ENCODE measurements around the gene SAMD3. TPM values are rescaled to one million over a fixed set of nuclear protein-coding genes. Genes with fewer than 3 reads are reported as not detected.
"Not testable (repeated sequence)": the region's sequence is repeated elsewhere in the genome, so short reads cannot be mapped to it uniquely, and the experiment has no call there.

SAMD3 gene
- total and polyA plus RNA-seq, 2 experiments from 2014 or later: 0.32 to 0.73 TPM

DNA sequence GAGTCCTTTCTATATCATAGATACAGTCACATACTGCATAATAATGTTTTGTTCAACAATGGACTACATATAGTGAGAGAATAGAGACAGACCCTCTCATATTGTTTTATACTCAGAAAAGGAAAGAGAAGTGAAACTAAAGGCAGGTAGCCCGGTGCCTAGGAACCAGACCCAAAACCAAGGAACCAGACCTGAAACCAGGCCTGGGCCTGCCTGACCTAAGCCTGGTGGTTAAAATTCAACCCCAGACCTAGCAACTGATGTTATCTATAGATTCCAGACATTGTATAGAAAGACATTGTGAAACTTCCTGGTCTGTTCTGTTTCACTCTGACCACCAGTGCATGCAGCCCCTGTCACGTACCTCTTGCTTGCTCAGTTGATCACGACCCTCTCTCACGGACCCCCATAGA lies 37.3 kb upstream of the SAMD3 start:
- H3K4me2 ChIP-seq (ENCODE audit: unreplicated experiment); H3K27me3 ChIP-seq (replicated peaks; ENCODE audit: insufficient read depth); H3K9ac ChIP-seq; H3F3A ChIP-seq (ENCODE audit: insufficient read depth); H3K4me3 ChIP-seq; H3K9me3 ChIP-seq (ENCODE audit: low read depth); DNase-seq; H3K9me2 ChIP-seq (ENCODE audit: insufficient read depth); in situ Hi-C loops (cut with MboI); H3K4me1 ChIP-seq (ENCODE audit: insufficient read depth); H3K79me2 ChIP-seq (ENCODE audit: insufficient read depth); H4K20me1 ChIP-seq (ENCODE audit: insufficient read depth); H3K27ac ChIP-seq; H3K36me3 ChIP-seq (ENCODE audit: low read depth); H2AFZ ChIP-seq: not testable (repeated sequence)
- WGBS, 2 experiments (ENCODE audit: low coverage in 1 of 2, low lambda C conversion rate in 2 of 2, missing lambda C conversion rate in 2 of 2): 69 to 76% methylated on average over 4 of the region's 4 CpGs

GRCh38 chr6:130259557-130259956 lies 36.8 kb upstream of the SAMD3 start:
- no peak overlapping the region for H3K9ac ChIP-seq
- H3K27ac ChIP-seq: no peak overlapping the region
- H3K36me3 ChIP-seq (ENCODE audit: low read depth): no peaks in the 10 kb centered on the region
- H3K79me2 ChIP-seq (ENCODE audit: insufficient read depth): no peaks in the 10 kb centered on the region
- H3K4me2 ChIP-seq (ENCODE audit: unreplicated experiment): no peak overlapping the region
- no peaks in the 10 kb centered on the region for H3K4me1 ChIP-seq (ENCODE audit: insufficient read depth)
- no peaks in the 10 kb centered on the region for H3K27me3 ChIP-seq (replicated peaks; ENCODE audit: insufficient read depth)
- TF ChIP-seq EZH2 (IDR thresholded peaks at IDR 0.05; ENCODE audit: insufficient read depth, poor library complexity, severe bottlenecking) (no peak), EZH2phosphoT487 (IDR thresholded peaks at IDR 0.05; ENCODE audit: insufficient read depth, low read depth) (no peak)
- H3K9me3 ChIP-seq (ENCODE audit: low read depth): no peaks in the 10 kb centered on the region
- DNase-seq: no peak
- H3K4me3 ChIP-seq: no peak overlapping the region
- WGBS, 2 experiments (ENCODE audit: low coverage in 1 of 2, low lambda C conversion rate in 2 of 2, missing lambda C conversion rate in 2 of 2): 85 to 94% methylated on average over 2 of the region's 2 CpGs
- H3F3A ChIP-seq (ENCODE audit: insufficient read depth): no peaks in the 10 kb centered on the region
- no peaks in the 10 kb centered on the region for H4K20me1 ChIP-seq (ENCODE audit: insufficient read depth)
- no peaks in the 10 kb centered on the region for H3K9me2 ChIP-seq (ENCODE audit: insufficient read depth)
- no peak overlapping the region for H2AFZ ChIP-seq
- in situ Hi-C loops (cut with MboI): no loop called here

DNA sequence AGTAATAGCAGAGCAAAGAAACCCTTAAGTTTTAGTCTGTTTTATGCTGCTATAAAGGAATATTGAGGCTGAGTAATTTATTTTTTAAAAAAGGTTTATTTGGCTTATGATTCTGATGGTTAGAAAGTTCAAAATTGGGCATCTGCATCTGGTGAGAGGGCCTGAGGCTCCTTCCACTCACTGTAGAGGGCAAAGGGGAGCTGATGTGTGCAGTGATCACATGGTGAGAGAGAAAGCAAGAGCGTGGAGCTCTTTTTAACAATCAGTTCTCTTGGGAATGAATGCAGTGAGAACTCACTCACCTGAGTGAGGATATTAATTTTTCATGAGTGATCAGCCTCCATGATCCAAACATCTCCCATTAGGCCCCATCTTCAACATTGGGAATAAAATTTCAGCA lies 36.4 kb upstream of the SAMD3 start:
- H3K4me1 ChIP-seq (ENCODE audit: insufficient read depth): no peaks in the 10 kb centered on the region
- no peaks in the 10 kb centered on the region for H3F3A ChIP-seq (ENCODE audit: insufficient read depth)
- no peak overlapping the region for H3K9ac ChIP-seq
- H3K36me3 ChIP-seq (ENCODE audit: low read depth): no peaks in the 10 kb centered on the region
- in situ Hi-C loops (cut with MboI): no loop called here
- H3K79me2 ChIP-seq (ENCODE audit: insufficient read depth): no peaks in the 10 kb centered on the region
- no peak for TF ChIP-seq EZH2phosphoT487 (IDR thresholded peaks at IDR 0.05; ENCODE audit: insufficient read depth, low read depth)
- no peak for TF ChIP-seq EZH2 (IDR thresholded peaks at IDR 0.05; ENCODE audit: insufficient read depth, poor library complexity, severe bottlenecking)
- no peaks in the 10 kb centered on the region for H3K27me3 ChIP-seq (replicated peaks; ENCODE audit: insufficient read depth)
- H3K9me3 ChIP-seq (ENCODE audit: low read depth): no peaks in the 10 kb centered on the region
- no peak overlapping the region for H3K4me2 ChIP-seq (ENCODE audit: unreplicated experiment)
- no peaks in the 10 kb centered on the region for H3K9me2 ChIP-seq (ENCODE audit: insufficient read depth)
- 86 to 94% methylated on average over 1 of the region's 1 CpG for WGBS, 2 experiments (ENCODE audit: low coverage in 1 of 2, low lambda C conversion rate in 2 of 2, missing lambda C conversion rate in 2 of 2)
- H3K4me3 ChIP-seq: no peak overlapping the region
- no peak overlapping the region for H3K27ac ChIP-seq
- DNase-seq: no peak
- H2AFZ ChIP-seq: no peak overlapping the region
- H4K20me1 ChIP-seq (ENCODE audit: insufficient read depth): no peaks in the 10 kb centered on the region

DNA sequence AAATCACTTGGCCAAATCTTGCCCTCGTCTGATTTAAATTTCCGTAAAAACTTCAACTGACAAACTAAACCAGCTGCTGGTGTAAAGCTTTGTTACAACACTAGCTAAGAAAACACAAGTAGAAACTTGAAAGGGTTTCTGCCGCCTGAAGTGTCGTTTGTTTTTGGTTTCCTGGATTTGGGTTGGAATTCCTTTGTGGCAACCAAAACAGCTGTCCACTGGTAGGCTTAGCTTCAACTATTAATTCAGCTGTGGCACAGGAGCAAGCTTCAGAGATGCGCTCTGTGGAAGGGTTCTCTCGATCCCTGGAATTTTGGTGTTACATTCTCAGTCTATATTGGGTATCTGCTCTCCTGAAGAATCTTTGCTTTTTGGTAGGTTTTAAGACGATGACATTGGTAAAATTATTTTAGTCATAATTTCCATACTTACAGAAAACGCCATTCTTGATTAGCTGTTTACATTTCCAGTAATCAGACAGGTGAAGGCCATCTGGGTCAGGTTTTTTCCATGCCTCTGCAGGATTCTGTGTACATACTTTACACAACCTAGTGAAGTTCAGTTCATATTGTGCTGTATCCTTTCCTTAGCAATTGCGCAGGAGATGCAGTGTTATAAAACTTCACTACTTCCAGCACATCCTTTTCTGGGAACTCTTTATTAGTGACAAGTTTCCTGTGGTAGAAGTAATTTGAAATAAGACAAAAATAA lies 29.9 kb upstream of the SAMD3 start:
- Histone ChIP-seq H3K4me3 (no peak overlapping the region), H3K9me3 (ENCODE audit: low read depth) (no peaks in the 10 kb centered on the region), H3K9ac (no peak overlapping the region), H3K27me3 (replicated peaks; ENCODE audit: insufficient read depth) (no peaks in the 10 kb centered on the region), H4K20me1 (ENCODE audit: insufficient read depth) (no peaks in the 10 kb centered on the region), H2AFZ (no peak overlapping the region), H3K27ac (no peak overlapping the region), H3K4me1 (ENCODE audit: insufficient read depth) (no peaks in the 10 kb centered on the region), H3F3A (ENCODE audit: insufficient read depth) (no peaks in the 10 kb centered on the region), H3K36me3 (ENCODE audit: low read depth) (no peaks in the 10 kb centered on the region), H3K9me2 (ENCODE audit: insufficient read depth) (no peaks in the 10 kb centered on the region), H3K4me2 (ENCODE audit: unreplicated experiment) (no peak overlapping the region), H3K79me2 (ENCODE audit: insufficient read depth) (no peaks in the 10 kb centered on the region)
- in situ Hi-C loops (cut with MboI): no loop called here
- TF ChIP-seq EZH2phosphoT487 (IDR thresholded peaks at IDR 0.05; ENCODE audit: insufficient read depth, low read depth) (no peak), EZH2 (IDR thresholded peaks at IDR 0.05; ENCODE audit: insufficient read depth, poor library complexity, severe bottlenecking) (no peak)
- DNase-seq: no peak
- WGBS, 2 experiments (ENCODE audit: low coverage in 1 of 2, low lambda C conversion rate in 2 of 2, missing lambda C conversion rate in 2 of 2): 61 to 62% methylated on average over 9 of the region's 9 CpGs

DNA sequence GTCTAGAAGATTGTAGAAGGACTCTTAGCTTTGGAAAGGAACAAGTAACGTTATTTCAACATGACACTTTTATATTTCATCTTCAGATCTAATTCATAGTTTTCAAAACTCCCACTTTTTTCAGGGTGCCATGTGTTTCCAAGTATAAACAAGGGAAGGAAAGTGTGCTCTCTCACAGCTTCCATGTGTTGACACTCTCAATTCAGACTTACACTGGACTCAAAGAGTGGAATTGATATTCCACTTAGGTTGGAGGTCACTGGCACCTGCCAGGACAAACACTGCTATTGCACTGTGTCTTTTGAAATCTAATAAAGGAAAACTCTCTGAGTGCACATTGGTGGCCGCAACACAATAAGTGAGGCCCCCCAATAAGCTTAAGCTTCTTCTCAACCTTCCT lies 22.5 kb upstream of the SAMD3 start:
- Histone ChIP-seq H3F3A (ENCODE audit: insufficient read depth) (peaks cover 6% of the 10 kb centered on the region; the same call in 1 of the 2 replicates), H3K9ac (no peak overlapping the region), H3K79me2 (ENCODE audit: insufficient read depth) (no peaks in the 10 kb centered on the region), H4K20me1 (ENCODE audit: insufficient read depth) (no peaks in the 10 kb centered on the region), H3K27ac (no peak overlapping the region), H3K4me2 (ENCODE audit: unreplicated experiment) (no peak overlapping the region), H3K4me1 (ENCODE audit: insufficient read depth) (peaks cover 7% of the 10 kb centered on the region; the same call in 1 of the 2 replicates), H3K9me3 (ENCODE audit: low read depth) (no peaks in the 10 kb centered on the region), H2AFZ (no peak overlapping the region), H3K27me3 (replicated peaks; ENCODE audit: insufficient read depth) (no peaks in the 10 kb centered on the region), H3K36me3 (ENCODE audit: low read depth) (no peaks in the 10 kb centered on the region), H3K4me3 (no peak overlapping the region), H3K9me2 (ENCODE audit: insufficient read depth) (no peaks in the 10 kb centered on the region)
- TF ChIP-seq EZH2phosphoT487 (IDR thresholded peaks at IDR 0.05; ENCODE audit: insufficient read depth, low read depth) (no peak), EZH2 (IDR thresholded peaks at IDR 0.05; ENCODE audit: insufficient read depth, poor library complexity, severe bottlenecking) (no peak)
- WGBS, 2 experiments (ENCODE audit: low coverage in 1 of 2, low lambda C conversion rate in 2 of 2, missing lambda C conversion rate in 2 of 2): 52 to 61% methylated on average over 2 of the region's 2 CpGs
- DNase-seq: no peak
- in situ Hi-C loops (cut with MboI): no loop called here

Measured in GM23248 (cell line).